NB4 (cell line): ENCODE results near the gene EFTUD2.

ENCODE experiments used
- DNase-seq: peaks from one replicate; pipeline ENCODE4 v3.0.0; 2010; ENCODE audit warnings: low read depth
- H3K4me3 ChIP-seq: one replicate; pipeline ENCODE4 v1.5.1; 2011; ENCODE audit warnings: mild to moderate bottlenecking, low read depth, low read length, moderate library complexity
- MAX ChIP-seq: IDR thresholded peaks from 2 replicates; pipeline ENCODE4 v1.6.1; 2011; ENCODE audit warnings: low read depth, low read length
- MYC ChIP-seq: IDR thresholded peaks from 2 replicates; pipeline ENCODE4 v1.6.1; 2011; ENCODE audit warnings: low read depth, low read length
- POLR2A ChIP-seq: IDR thresholded peaks from 2 replicates; pipeline ENCODE4 v1.6.1; 2011; ENCODE audit warnings: mild to moderate bottlenecking; ENCODE audit not compliant: insufficient read length; ENCODE audit errors: extremely low read depth
- TF ChIP-seq, protein P1 (sequence below): IDR thresholded peaks from one replicate; pipeline ENCODE4 v1.5.1; 2012; ENCODE audit warnings: low read depth, low read length

Gene EFTUD2

GRCh38 chr17:44909681-44910144 lies 10.5 kb upstream of the EFTUD2 start:
- no peak overlapping the region for H3K4me3 ChIP-seq
- DNase-seq: no peak
- TF ChIP-seq, protein P1, sequence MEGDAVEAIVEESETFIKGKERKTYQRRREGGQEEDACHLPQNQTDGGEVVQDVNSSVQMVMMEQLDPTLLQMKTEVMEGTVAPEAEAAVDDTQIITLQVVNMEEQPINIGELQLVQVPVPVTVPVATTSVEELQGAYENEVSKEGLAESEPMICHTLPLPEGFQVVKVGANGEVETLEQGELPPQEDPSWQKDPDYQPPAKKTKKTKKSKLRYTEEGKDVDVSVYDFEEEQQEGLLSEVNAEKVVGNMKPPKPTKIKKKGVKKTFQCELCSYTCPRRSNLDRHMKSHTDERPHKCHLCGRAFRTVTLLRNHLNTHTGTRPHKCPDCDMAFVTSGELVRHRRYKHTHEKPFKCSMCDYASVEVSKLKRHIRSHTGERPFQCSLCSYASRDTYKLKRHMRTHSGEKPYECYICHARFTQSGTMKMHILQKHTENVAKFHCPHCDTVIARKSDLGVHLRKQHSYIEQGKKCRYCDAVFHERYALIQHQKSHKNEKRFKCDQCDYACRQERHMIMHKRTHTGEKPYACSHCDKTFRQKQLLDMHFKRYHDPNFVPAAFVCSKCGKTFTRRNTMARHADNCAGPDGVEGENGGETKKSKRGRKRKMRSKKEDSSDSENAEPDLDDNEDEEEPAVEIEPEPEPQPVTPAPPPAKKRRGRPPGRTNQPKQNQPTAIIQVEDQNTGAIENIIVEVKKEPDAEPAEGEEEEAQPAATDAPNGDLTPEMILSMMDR: no peak
- TF ChIP-seq MYC (no peak), POLR2A (no peak)

GRCh38 chr17:44908761-44909326 lies 9.6 kb upstream of the EFTUD2 start:
- no peak overlapping the region for H3K4me3 ChIP-seq
- no peak for DNase-seq
- TF ChIP-seq MYC (no peak), MAX (no peak), POLR2A (no peak)
- TF ChIP-seq, protein P1: no peak

GRCh38 chr17:44907729-44908470 lies 8.7 kb upstream of the EFTUD2 start:
- no peak for DNase-seq
- no peak for TF ChIP-seq MYC
- no peak overlapping the region for H3K4me3 ChIP-seq

GRCh38 chr17:44906763-44907728 lies 7.8 kb upstream of the EFTUD2 start:
- H3K4me3 ChIP-seq: no peak overlapping the region
- no peak for TF ChIP-seq MYC
- TF ChIP-seq, protein P1: no peak
- no peak for TF ChIP-seq MAX
- TF ChIP-seq POLR2A: no peak
- DNase-seq: no peak

- DNase-seq: peak; percentile 70
- TF ChIP-seq MAX (no peak), MYC (no peak), POLR2A (no peak)
- TF ChIP-seq, protein P1: no peak
- no peak overlapping the region for H3K4me3 ChIP-seq
Observed at GRCh38 chr17:44906010-44906646, 6.9 kb upstream of the EFTUD2 start.
